22Rv1 (cell line): ENCODE results near the gene DNPEP.

Experiments used
- H3K27ac ChIP-seq: fragments of 450-650 bp; 2 replicates; pipeline ENCODE4 v1.5.1; 2017
- ZFX ChIP-seq: fragments of 450-650 bp; IDR thresholded peaks from 2 replicates; pipeline ENCODE4 v1.6.1; 2017; ENCODE audit warnings: antibody characterized with exemption, borderline replicate concordance
- TF ChIP-seq, protein P1 (sequence below): fragments of 450-650 bp; IDR thresholded peaks from 2 replicates; pipeline ENCODE4 v1.5.1; 2017; ENCODE audit warnings: mild to moderate bottlenecking

DNPEP gene

DNA sequence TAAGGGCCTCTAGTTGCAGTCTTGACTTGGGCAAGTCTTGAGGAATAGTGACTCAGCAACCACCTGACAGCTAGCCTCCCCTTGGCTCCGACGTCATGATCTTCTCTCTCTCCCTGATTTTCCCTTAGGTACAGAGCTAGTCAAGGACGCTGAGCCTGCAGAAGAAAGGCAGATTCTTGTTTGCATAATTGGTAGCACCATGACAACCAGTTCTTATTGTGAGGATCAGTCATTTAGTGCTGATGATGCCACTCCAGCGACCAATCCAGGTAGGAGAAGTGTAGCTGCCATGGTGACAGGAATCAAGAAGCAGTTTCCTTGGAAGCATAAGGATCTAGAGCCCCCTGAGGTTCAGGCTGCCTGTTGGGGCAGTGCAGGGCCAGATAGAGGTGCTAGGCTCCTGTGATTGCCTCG is 52.3 kb downstream of the DNPEP start:
- no peak for TF ChIP-seq ZFX
- TF ChIP-seq, protein P1, sequence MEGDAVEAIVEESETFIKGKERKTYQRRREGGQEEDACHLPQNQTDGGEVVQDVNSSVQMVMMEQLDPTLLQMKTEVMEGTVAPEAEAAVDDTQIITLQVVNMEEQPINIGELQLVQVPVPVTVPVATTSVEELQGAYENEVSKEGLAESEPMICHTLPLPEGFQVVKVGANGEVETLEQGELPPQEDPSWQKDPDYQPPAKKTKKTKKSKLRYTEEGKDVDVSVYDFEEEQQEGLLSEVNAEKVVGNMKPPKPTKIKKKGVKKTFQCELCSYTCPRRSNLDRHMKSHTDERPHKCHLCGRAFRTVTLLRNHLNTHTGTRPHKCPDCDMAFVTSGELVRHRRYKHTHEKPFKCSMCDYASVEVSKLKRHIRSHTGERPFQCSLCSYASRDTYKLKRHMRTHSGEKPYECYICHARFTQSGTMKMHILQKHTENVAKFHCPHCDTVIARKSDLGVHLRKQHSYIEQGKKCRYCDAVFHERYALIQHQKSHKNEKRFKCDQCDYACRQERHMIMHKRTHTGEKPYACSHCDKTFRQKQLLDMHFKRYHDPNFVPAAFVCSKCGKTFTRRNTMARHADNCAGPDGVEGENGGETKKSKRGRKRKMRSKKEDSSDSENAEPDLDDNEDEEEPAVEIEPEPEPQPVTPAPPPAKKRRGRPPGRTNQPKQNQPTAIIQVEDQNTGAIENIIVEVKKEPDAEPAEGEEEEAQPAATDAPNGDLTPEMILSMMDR = no peak
- no peak overlapping the region for H3K27ac ChIP-seq

DNA sequence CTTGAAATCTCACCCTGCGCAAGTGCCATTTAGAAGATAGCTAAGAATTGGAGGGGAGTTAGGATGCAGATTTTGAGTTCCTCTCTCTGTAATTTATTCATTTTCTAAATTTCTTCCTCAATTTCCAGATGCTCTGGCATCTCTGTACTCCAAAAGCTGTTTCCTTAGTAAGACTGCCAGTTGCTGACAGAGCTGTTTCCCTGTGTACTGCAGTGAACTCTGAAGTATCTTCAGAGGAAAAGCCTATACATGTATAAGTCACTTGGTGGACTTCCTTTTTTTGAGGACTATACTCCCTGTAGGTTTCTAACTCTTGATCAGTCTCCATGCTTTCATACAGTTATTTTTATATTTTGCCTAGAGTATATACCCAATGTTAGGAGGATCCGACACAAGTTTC is 53.6 kb downstream of the DNPEP start:
- H3K27ac ChIP-seq = no peak overlapping the region

DNA sequence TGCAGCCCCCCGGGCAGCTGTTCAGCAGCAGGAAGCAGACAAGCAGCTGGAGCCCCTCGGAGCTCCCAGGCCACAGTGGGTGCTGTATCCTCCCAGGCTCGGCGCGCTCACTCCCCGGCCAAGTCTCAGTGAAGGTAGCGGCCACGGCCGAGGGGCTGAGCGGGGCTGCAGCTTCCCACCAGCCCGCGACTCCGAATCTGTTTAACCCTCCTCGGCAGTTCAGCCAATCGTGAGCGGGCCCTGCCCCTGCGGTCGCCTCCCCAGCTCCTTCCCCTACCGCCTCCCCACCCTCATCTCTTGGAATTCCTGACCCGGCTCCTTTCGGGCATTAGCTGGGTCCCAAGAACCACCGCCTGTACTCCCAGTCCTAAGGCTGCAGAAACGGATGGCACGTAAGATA is 55.2 kb downstream of the DNPEP start, which contains the start of gene RESP18:
Gene RESP18, minus strand, starts transcription at position 203 of the 400 bp plus-strand sequence.
- no peak within 1 kb of the TSS for H3K27ac ChIP-seq
- no peak for TF ChIP-seq ZFX
- TF ChIP-seq, protein P1 = no peak

More for the DNA sequence above, 53.6 kb downstream of the DNPEP start:
- TF ChIP-seq, protein P1 = no peak
- TF ChIP-seq ZFX = no peak

DNA sequence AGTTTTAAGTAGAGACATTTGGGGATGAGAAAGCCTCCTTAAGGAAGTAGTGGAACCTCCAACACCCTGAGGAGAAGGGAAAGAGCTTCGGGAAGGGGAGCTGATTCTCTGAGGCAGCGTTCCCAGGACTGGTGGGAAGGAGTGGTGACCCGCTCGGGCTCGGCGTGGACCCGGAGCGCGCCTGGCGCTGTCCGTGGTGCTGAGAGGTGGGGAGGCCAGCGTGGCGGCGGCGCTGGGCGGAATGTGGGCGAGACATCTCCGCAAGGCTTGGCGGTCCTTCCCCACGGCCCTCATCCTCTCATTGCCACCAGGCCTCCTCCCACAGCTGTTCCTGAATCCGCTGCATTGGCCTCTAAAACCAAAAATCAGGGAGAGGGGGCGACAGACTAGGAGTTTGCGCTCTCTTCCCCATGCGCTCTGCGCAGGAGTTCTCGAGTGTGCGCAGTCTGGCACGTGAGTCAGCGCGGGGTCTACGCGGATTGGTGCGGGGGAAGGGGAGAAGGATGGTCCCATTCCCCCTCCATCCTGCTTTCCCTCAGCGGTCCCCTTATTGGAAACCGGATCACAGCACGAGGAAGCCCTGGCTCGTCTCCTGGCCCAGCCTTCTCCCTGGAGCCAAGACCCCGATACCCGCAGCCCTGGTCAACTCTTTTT is 56.0 kb downstream of the DNPEP start:
- TF ChIP-seq, protein P1 = no peak
- no peak for TF ChIP-seq ZFX
- H3K27ac ChIP-seq = no peak overlapping the region

DNA sequence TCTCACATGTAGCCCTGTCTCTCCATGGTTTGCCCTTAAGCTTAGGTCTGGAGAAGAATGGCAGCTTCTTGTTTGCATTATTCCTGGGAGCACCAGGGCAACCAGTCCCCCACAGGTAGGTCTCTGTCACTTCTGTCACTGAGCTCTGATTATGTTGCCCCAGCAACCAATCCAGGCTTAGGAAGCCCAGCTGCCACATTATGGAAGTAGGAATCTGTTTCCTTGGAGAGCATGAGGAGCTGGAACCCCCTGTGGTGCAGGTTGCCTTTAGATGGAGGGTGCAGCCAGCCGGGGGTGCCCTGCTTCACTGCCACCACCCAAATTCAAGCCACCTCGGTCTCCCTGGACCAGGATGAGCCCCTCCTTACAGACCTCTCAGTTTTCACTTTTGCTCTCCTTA is 60.0 kb downstream of the DNPEP start:
- no peak for TF ChIP-seq ZFX
- TF ChIP-seq, protein P1 = no peak
- no peak overlapping the region for H3K27ac ChIP-seq

DNA sequence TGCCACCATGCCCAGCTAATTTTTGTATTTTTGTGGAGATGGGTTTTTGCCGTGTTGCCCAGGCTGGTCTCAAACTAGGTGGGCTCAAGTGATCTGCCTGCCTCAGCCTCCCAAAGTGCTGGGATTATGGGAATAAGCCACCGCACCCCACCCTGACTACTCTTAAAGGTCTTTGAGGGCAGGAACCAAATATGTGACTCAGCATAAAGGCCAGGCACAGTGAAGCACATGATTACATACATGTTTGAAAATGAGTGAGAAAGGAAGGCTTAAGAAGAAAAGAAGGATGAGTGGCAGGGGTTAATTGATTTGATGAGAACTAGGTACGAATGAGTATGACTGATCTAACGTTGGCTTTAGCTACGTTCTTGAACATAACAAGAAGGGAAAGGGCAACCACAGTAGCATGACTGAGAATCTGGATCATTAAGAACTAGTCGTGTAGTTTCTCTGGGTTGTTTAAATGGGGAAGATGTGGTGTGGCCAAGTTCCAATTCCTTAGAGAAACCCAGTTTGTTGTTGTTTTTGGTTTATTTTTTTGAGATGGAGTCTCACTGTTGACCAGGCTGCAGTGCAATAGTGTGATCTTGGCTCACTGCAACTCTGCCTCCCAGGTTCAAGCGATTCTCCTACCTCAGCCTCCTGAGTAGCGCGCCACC is 61.9 kb downstream of the DNPEP start:
- no peak overlapping the region for H3K27ac ChIP-seq
- TF ChIP-seq ZFX = no peak
- TF ChIP-seq, protein P1 = no peak

DNA sequence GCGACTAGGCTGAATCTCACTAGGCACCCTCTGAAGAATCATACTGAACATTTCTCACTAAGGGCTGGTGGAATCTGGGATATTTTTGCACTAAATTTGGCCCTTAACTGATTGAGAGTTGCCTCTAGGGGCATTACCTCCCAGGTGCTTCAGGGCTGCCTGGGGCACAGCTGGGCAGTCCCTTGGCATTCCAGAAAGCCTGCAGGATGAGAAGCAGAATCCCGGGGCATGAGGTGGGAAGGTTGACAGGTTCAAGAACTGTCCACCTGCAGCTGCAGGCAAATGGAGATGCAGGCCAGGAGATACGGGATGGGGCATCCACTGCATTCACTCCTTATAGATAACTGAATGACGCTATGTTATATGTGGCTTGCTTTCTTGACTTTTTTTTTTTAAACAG is 62.6 kb downstream of the DNPEP start:
- no peak overlapping the region for H3K27ac ChIP-seq
- no peak for TF ChIP-seq ZFX
- TF ChIP-seq, protein P1 = no peak
